Measurements from ENCODE around the gene NUDT4. TPM values are rescaled to one million over a fixed set of nuclear protein-coding genes. Genes with fewer than 3 reads are reported as not detected.
A peak's percentile ranks its signal among the peaks of the same experiment; 100 is the strongest.

The NUDT4 gene
- total and polyA plus RNA-seq, 9 of the 15 experiments (the other 6 are each of a cell fraction or from before 2014, with no cell fraction given), result 38.1 to 164 (median 99.2) TPM

DNA sequence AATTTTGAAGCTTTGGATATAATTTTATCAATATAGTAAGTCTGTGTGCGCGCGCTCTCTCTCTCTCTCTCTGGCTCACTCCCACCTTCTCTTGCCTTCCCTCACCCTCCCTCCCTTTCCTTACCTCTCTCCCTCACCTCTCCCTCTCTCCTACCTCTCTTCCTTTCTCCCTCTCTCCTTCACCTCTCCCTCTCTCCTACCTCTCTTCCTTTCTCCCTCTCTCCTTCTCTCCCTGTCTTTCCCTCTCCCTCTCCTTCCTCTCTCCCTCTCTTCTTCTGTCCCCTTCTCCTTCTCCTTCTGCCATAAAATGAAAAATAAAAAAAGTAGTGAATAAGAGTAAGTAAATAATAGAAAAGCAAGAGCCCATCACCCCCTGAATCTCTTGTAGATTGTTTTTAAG lies 9.0 kb upstream of the NUDT4 start:
- DNase-seq (ENCODE audit: extremely low read depth in 1 of 4, low spot score in 3 of 4) (no peak), FAIRE-seq (no peak), ATAC-seq (no peak)
- Histone ChIP-seq H3K79me2 (ENCODE audit: control insufficient read depth, insufficient read depth, low read length) (peaks cover 15% of the 10 kb centered on the region; the same call in 2 of the 3 replicates), H3K27me3 (ENCODE audit: control insufficient read depth in 2 of 2, insufficient read depth in 2 of 2, low read length in 2 of 2) (no peaks in the 10 kb centered on the region), H3K27ac (ENCODE audit: extremely low read depth, low read depth, low read length) (no peak overlapping the region), H2AFZ (ENCODE audit: low read depth, low read length) (peak overlapping the region; percentile 60; the same call in 1 of the 2 replicates), H3K4me2 (ENCODE audit: insufficient read depth, low read length) (no peak overlapping the region), H3K9me3 (replicated peaks; ENCODE audit: control insufficient read depth, insufficient read depth, low read depth, low read length) (no peaks in the 10 kb centered on the region), H3K4me3 (no peak overlapping the region), H3K9me1 (ENCODE audit: control insufficient read depth, insufficient read depth, low read length) (no peaks in the 10 kb centered on the region), H4K20me1 (replicated peaks; ENCODE audit: control insufficient read depth, insufficient read depth, low read length) (no peaks in the 10 kb centered on the region), H3K36me3 (ENCODE audit: control insufficient read depth, insufficient read depth, low read length) (no peaks in the 10 kb centered on the region), H3K4me1 (replicated peaks in 1 of 2; ENCODE audit: control insufficient read depth in 2 of 2, insufficient read depth in 2 of 2, low read length in 2 of 2) (peaks cover 22 to 23% of the 10 kb centered on the region in 2 experiments; a peak in 4 of 5 replicates), H3K9ac (ENCODE audit: insufficient read depth in 1 of 2, low read depth in 2 of 2, low read length in 2 of 2) (no peak overlapping the region)
- WGBS (ENCODE audit: insufficient coverage, low coverage, missing lambda C conversion rate), result 90% methylated on average over 3 of the region's 3 CpGs
- no TSS peak for BruUV-seq (replicated peaks)
- ChIA-PET CTCF (ENCODE audit: low intra/inter-chr PET ratio) (no interaction called here), POLR2A (no interaction called here)
- intact Hi-C loops (cut with micrococcal nuclease), result no loop called here
- in situ Hi-C loops (cut with MboI), result no loop called here
- TF ChIP-seq RBM25 (IDR thresholded peaks at IDR 0.05; ENCODE audit: low read depth, low read length, severe bottlenecking) (no peak), SMARCA5 (IDR thresholded peaks at IDR 0.05) (peak; percentile 19; the same call in 1 of the 2 replicates), XRCC4 (IDR thresholded peaks at IDR 0.05; ENCODE audit: extremely low read depth, insufficient read depth, insufficient read length) (no peak), TRIM24 (IDR thresholded peaks at IDR 0.05) (peak in 1 of 2 experiments; percentile 14; a peak in 1 of 4 replicates), PCBP2 (IDR thresholded peaks at IDR 0.05; ENCODE audit: low read depth, low read length, poor library complexity, severe bottlenecking) (peak; percentile 70), TAF9B (IDR thresholded peaks at IDR 0.05; ENCODE audit: partially characterized antibody) (no peak), ARHGAP35 (IDR thresholded peaks at IDR 0.05; ENCODE audit: partially characterized antibody) (peak; percentile 10), NCOA4 (IDR thresholded peaks at IDR 0.05; ENCODE audit: partially characterized antibody) (peak; percentile 26), HDAC1 (IDR thresholded peaks at IDR 0.05) (0 out of 4 replicates have a peak, but pooled peaks of 1 of the 2 experiments have one; percentile 29), NR4A1 (CRISPR knock-in tag; IDR thresholded peaks at IDR 0.05) (no peak), NR4A1 (tag; IDR thresholded peaks at IDR 0.05) (no peak), THRB (CRISPR knock-in tag; conservative IDR thresholded peaks at IDR 0.05) (peak; percentile 37; the same call in 1 of the 2 replicates), MLLT1 (IDR thresholded peaks at IDR 0.05) (peak; percentile 41 to 71; a peak in 1 of 4 replicates), ELK3 (CRISPR knock-in tag; IDR thresholded peaks at IDR 0.05) (no peak), SMARCA4 (IDR thresholded peaks at IDR 0.05) (0 out of 2 replicates have a peak, but pooled peaks have one; percentile 13), KDM1A (IDR thresholded peaks at IDR 0.05) (no peak), STAT5A (IDR thresholded peaks at IDR 0.05; ENCODE audit: borderline replicate concordance, low read length) (no peak)
- TF ChIP-seq, protein P1, sequence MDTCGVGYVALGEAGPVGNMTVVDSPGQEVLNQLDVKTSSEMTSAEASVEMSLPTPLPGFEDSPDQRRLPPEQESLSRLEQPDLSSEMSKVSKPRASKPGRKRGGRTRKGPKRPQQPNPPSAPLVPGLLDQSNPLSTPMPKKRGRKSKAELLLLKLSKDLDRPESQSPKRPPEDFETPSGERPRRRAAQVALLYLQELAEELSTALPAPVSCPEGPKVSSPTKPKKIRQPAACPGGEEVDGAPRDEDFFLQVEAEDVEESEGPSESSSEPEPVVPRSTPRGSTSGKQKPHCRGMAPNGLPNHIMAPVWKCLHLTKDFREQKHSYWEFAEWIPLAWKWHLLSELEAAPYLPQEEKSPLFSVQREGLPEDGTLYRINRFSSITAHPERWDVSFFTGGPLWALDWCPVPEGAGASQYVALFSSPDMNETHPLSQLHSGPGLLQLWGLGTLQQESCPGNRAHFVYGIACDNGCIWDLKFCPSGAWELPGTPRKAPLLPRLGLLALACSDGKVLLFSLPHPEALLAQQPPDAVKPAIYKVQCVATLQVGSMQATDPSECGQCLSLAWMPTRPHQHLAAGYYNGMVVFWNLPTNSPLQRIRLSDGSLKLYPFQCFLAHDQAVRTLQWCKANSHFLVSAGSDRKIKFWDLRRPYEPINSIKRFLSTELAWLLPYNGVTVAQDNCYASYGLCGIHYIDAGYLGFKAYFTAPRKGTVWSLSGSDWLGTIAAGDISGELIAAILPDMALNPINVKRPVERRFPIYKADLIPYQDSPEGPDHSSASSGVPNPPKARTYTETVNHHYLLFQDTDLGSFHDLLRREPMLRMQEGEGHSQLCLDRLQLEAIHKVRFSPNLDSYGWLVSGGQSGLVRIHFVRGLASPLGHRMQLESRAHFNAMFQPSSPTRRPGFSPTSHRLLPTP (IDR thresholded peaks at IDR 0.05; ENCODE audit: borderline replicate concordance, extremely low read depth, insufficient read length), result no peak
